OCI-LY7 (cell line): ENCODE data around the gene PLIN5.

Source experiments
- EZH2phosphoT487 ChIP-seq: fragments of 200-600 bp; sonication (generic); IDR thresholded peaks from 2 replicates; pipeline ENCODE4 v1.6.1; 2018; ENCODE audit warnings: low read depth, borderline replicate concordance, mild to moderate bottlenecking, mixed run types, antibody characterized with exemption, low read length, moderate library complexity, mixed read lengths
- TF ChIP-seq, protein P1 (sequence below): fragments of 200-600 bp; sonication (generic); conservative IDR thresholded peaks from 2 replicates; pipeline ENCODE4 v1.5.1; 2014; ENCODE audit warnings: mild to moderate bottlenecking, antibody characterized with exemption, low read length, moderate library complexity, mixed read lengths

DNA sequence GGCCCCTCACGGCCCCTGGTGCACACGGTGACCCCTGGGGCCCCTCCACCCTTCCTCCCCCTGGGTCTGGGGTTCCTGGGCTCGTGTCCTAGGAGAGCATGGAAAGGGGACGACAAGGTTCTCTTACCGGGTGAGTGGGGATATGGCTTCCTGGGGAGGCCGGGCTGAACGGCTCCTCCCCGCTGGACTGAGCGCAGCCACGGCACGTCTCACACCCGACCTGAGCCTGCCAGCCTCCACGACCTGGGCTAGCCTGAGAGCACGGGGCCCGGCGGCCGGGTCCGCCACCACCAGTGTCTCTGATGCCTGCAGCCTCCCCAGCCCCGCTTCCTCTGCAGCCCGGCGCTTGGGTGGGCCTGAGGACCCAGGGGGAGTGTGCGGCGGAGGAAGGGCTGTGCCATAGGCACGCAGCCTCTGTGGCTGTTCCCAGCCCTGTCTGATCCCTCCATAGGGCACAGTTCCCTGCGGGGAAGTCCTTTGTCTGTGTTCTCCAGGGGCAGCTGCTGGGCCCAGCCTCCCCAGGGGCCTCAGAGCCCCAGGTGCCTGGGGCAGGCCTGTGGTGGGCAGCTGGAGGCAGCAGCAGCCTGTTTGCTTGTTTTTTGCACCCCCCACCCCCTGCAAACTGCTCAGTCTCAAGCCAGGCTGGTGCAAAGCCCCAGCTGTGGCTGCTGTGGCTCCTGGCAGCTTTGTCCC is 31.7 kb downstream of the PLIN5 start:
- TF ChIP-seq, protein P1, sequence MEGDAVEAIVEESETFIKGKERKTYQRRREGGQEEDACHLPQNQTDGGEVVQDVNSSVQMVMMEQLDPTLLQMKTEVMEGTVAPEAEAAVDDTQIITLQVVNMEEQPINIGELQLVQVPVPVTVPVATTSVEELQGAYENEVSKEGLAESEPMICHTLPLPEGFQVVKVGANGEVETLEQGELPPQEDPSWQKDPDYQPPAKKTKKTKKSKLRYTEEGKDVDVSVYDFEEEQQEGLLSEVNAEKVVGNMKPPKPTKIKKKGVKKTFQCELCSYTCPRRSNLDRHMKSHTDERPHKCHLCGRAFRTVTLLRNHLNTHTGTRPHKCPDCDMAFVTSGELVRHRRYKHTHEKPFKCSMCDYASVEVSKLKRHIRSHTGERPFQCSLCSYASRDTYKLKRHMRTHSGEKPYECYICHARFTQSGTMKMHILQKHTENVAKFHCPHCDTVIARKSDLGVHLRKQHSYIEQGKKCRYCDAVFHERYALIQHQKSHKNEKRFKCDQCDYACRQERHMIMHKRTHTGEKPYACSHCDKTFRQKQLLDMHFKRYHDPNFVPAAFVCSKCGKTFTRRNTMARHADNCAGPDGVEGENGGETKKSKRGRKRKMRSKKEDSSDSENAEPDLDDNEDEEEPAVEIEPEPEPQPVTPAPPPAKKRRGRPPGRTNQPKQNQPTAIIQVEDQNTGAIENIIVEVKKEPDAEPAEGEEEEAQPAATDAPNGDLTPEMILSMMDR, result no peak
- TF ChIP-seq EZH2phosphoT487, result no peak
